Psoas muscle (tissue), 8 donors: ENCODE data around the gene ADCY1. TPM values are rescaled to one million over a fixed set of nuclear protein-coding genes. Genes with fewer than 3 reads are reported as not detected.

Source experiments
- ATAC-seq, 4 donors: fragments of 200-7000 bp; cut with Tn5 transposase; one replicate each; pipeline ENCODE4 v1.9.1; 2020; ENCODE audit warnings: moderate library complexity in 3 of 4, mild to moderate bottlenecking in 2 of 4
- DNase-seq, 2 donors: peaks; one replicate each; pipeline ENCODE4 v3.0.0-alpha.2; 2020
- H3K27ac ChIP-seq: fragments of 200-600 bp; one replicate; pipeline ENCODE4 v1.8.0; 2022
- H3K27me3 ChIP-seq, 3 donors: fragments of 200-600 bp in 1 of 3; one replicate each; pipeline versions ENCODE4 v1.6.1 to v1.8.0; 2013 to 2022; ENCODE audit warnings: low read length in 2 of 3, mild to moderate bottlenecking in 2 of 3, moderate library complexity in 1 of 3; ENCODE audit not compliant: insufficient read depth in 3 of 3
- H3K36me3 ChIP-seq, 2 donors: fragments of 200-600 bp in 1 of 2; one replicate each; pipeline versions ENCODE4 v1.6.1 to v1.8.0; 2013 to 2022; ENCODE audit warnings: low read depth in 1 of 2, mild to moderate bottlenecking in 1 of 2, moderate library complexity in 1 of 2; ENCODE audit not compliant: insufficient read depth in 1 of 2
- H3K4me1 ChIP-seq: fragments of 200-600 bp; one replicate; pipeline ENCODE4 v1.8.0; 2022
- H3K4me3 ChIP-seq: fragments of 200-600 bp; one replicate; pipeline ENCODE4 v1.8.0; 2022; ENCODE audit warnings: mild to moderate bottlenecking
- H3K9me3 ChIP-seq: fragments of 200-600 bp; one replicate; pipeline ENCODE4 v1.8.0; 2022
- WGBS, 3 donors: extraction: QIAGEN DNeasy Blood & Tissue Kit; methylation state at CpG; one replicate each; pipeline versions ENCODE4 v1.1.6 to v1.1.7; 2013; 5-methylcytosine and 5-hydroxymethylcytosine counted together
- intact Hi-C, 2 donors: fragments of 100-400 bp; cut with DNase I; formaldehyde crosslinking; loops; one replicate each; pipeline versions ENCODE4 v1.11.0 to v1.14.2; 2022
- polyA plus RNA-seq, 3 donors: library from polyadenylated mRNA; stranded (reverse); fragments of 200-250 nt; gene quantifications; one replicate each; pipeline ENCODE4 v1.2.3, GENCODE V29; 2013
- total RNA-seq, 4 donors: library from RNA; stranded (reverse); fragmentation: NEBNext Ultra II Directional in 2 of 4; extraction: Animal tissue kit (Norgen Biotek cat#: 25700) in 2 of 4; gene quantifications; one replicate each; pipeline versions ENCODE4 v1.2.1 to v1.2.4, GENCODE V29; 2021 to 2023
- TF ChIP-seq, protein P1 (sequence below): fragments of 200-600 bp; IDR thresholded peaks from one replicate; pipeline ENCODE4 v1.8.0; 2022; ENCODE audit warnings: antibody characterized with exemption
- donor health status: healthy with polysubstance abuse.
- donor health status: DM: no; HTN: no; CAD: no; lungs with moderate emphysema.
- donor health status: Bipolar disorder and iron deficiency.
- donor health status: healthy.
- donor health status: DM: yes; HTN: yes; CAD: no.
- donor health status: DM: no; HTN: no; CAD: no.
- donor health status: DM: no; HTN: no; CAD: no.
- donor health status: DM: yes; HTN: yes; CAD: no.

Gene ADCY1
- total and polyA plus RNA-seq, 7 donors, result 1.3 to 4.3 (median 2.2) TPM

- Histone ChIP-seq H3K27me3 (no peaks in the 10 kb centered on the region), H3K27ac (no peak overlapping the region)
Measured at GRCh38 chr7:45644237-45644636, 70.1 kb downstream of the ADCY1 start.

GRCh38 chr7:45645141-45645969 is 71.2 kb downstream of the ADCY1 start:
- Histone ChIP-seq H3K36me3 (no peaks in the 10 kb centered on the region), H3K4me3 (no peak overlapping the region), H3K27ac (no peak overlapping the region), H3K27me3 (no peaks in the 10 kb centered on the region), H3K9me3 (no peaks in the 10 kb centered on the region), H3K4me1 (peaks cover 2% of the 10 kb centered on the region)
- WGBS, 3 donors, result 88 to 90% (median 89%) methylated on average over 8 of the region's 8 CpGs
- TF ChIP-seq, protein P1, sequence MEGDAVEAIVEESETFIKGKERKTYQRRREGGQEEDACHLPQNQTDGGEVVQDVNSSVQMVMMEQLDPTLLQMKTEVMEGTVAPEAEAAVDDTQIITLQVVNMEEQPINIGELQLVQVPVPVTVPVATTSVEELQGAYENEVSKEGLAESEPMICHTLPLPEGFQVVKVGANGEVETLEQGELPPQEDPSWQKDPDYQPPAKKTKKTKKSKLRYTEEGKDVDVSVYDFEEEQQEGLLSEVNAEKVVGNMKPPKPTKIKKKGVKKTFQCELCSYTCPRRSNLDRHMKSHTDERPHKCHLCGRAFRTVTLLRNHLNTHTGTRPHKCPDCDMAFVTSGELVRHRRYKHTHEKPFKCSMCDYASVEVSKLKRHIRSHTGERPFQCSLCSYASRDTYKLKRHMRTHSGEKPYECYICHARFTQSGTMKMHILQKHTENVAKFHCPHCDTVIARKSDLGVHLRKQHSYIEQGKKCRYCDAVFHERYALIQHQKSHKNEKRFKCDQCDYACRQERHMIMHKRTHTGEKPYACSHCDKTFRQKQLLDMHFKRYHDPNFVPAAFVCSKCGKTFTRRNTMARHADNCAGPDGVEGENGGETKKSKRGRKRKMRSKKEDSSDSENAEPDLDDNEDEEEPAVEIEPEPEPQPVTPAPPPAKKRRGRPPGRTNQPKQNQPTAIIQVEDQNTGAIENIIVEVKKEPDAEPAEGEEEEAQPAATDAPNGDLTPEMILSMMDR, result no peak
- ATAC-seq, result no peak
- intact Hi-C loops, result no loop called here
- DNase-seq, result no peak

More at GRCh38 chr7:45644237-45644636, 70.1 kb downstream of the ADCY1 start:
- intact Hi-C loops, result no loop called here
- WGBS, 3 donors, result 89 to 93% (median 92%) methylated on average over 4 of the region's 4 CpGs
- no peak overlapping the region for H3K4me3 ChIP-seq
- no peak for ATAC-seq
- TF ChIP-seq, protein P1, result no peak
- peaks cover 2% of the 10 kb centered on the region for H3K4me1 ChIP-seq
- DNase-seq, result no peak
- H3K36me3 ChIP-seq, result no peaks in the 10 kb centered on the region
- H3K9me3 ChIP-seq, result no peaks in the 10 kb centered on the region

- no peak overlapping the region for H3K27ac ChIP-seq
- WGBS, 3 donors, result 78 to 93% (median 88%) methylated on average over 6 of the region's 6 CpGs
- intact Hi-C loops, result no loop called here
- H3K27me3 ChIP-seq, result no peaks in the 10 kb centered on the region
- no peaks in the 10 kb centered on the region for H3K36me3 ChIP-seq
- H3K9me3 ChIP-seq, result no peaks in the 10 kb centered on the region
- TF ChIP-seq, protein P1, result no peak
- no peak overlapping the region for H3K4me3 ChIP-seq
- DNase-seq (no peak), ATAC-seq (no peak)
- peaks cover 2% of the 10 kb centered on the region for H3K4me1 ChIP-seq
Measured at GRCh38 chr7:45646207-45646821, 72.1 kb downstream of the ADCY1 start.

DNA sequence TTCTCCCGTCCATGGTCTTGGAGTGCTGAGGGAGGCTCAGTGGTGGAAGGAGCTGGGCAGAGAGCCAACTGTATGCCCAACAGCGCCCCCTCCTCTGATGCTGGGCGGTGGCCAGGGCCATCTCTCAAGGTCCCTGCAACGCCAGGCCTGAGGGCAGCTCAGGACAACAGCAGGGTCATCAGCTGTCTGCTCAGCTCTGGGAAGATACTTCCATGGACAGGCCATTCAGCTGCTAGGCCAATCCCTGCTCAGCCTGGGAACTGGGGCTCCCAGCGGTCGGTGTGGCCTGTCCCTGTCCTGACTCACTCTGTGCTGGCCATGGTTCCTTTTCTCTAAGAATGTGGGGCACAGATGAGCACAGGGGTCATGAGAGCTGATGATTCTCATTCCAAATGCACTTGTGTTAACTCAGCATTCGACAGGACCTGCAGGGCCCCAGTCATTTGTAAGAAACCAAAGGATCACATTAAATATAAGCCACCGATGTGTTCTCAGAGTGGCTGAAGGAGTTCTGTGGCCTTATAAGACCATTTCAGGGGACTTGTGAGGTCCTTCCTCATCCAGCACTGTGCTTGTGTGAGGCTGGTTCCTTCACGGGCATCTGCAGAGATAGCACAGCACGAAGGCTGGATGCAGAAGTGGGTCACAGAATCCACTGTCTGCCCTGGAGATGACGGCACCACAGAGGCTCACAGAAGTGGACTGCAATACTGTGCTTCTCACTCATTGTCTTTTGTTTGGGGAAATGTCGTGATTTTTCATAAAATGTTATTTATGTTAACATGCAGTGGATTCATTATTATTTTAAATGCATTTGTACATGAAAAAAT is 73.0 kb downstream of the ADCY1 start:
- peak in 3 of 4 donors; percentile 22 to 65 (median 58) for ATAC-seq
- H3K4me3 ChIP-seq, result no peak overlapping the region
- H3K4me1 ChIP-seq, result peaks cover 2% of the 10 kb centered on the region
- intact Hi-C loops, result no loop called here
- TF ChIP-seq, protein P1, result no peak
- H3K27ac ChIP-seq, result no peak overlapping the region
- H3K9me3 ChIP-seq, result no peaks in the 10 kb centered on the region
- no peak for DNase-seq
- WGBS, 3 donors, result 39 to 52% (median 42%) methylated on average over 12 of the region's 12 CpGs
- H3K36me3 ChIP-seq, result no peaks in the 10 kb centered on the region
- no peaks in the 10 kb centered on the region for H3K27me3 ChIP-seq
